CD4-positive, alpha-beta T cell treated with Interleukin-2 at 100 ng/mL for 4 hours (primary cell): Measurements from ENCODE around the gene EPS15.
"Not testable (repeated sequence)": the region's sequence is repeated elsewhere in the genome, so short reads cannot be mapped to it uniquely, and the experiment has no call there.

Source experiments
- DNase-seq: peaks from one replicate; pipeline ENCODE4 v3.0.0-alpha.2; 2020; ENCODE audit warnings: low spot score

The EPS15 gene

DNA sequence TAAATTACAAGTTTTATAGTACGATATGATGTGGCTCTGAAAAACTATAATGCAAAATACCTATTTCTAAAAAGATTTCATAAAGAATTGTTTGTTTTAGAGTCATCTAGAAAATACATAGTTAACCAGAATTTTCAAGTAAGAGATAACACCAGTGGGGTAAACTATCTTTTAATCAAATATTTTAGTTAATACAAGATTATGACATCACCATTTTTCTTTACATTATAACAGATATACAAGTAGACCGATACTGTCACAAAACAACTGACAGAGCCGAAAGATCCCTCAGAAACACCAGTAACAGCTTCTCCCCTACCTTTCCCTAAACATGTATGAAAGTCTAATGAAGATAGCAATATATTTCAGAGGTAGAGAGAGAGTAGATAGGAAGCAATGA lies 54.2 kb downstream of the EPS15 start:
- no peak for DNase-seq

DNA sequence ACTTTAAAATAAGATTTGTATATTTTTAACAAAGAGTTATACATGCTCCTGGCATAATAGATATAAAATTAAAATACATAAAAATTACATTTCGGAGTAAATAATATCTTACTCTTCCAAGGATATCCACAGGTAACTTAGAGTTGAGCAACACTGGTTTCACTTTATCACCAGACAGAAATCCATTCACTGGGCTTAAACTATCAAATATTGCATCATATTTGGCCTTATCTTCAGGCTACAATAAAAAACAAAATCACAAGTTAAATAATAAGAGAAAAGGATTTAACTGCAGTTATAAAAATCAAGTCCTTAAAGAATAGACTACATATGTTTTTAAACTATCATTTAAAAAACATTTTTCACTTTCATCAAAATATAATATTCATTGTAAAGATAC lies 55.5 kb downstream of the EPS15 start:
- DNase-seq: no peak

DNA sequence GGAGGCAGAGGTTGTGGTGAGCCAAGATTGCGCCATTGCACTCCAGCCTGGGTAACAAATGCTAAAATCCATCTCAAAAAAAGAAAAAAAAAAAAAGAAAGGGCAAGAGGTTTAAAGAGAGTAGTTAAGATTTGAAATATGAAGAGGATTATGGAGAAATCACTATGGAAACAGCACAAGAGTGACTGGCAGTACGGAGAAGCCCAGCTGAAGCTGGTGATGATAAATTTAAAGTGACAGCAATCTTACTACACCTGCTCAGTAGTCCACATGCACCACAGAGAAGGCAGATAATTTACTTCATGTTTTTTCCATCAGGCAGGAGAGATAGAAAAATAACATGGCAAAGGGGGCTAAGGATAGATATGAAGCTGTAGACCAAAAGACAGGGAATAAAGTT lies 56.8 kb downstream of the EPS15 start:
- DNase-seq: not testable (repeated sequence)

DNA sequence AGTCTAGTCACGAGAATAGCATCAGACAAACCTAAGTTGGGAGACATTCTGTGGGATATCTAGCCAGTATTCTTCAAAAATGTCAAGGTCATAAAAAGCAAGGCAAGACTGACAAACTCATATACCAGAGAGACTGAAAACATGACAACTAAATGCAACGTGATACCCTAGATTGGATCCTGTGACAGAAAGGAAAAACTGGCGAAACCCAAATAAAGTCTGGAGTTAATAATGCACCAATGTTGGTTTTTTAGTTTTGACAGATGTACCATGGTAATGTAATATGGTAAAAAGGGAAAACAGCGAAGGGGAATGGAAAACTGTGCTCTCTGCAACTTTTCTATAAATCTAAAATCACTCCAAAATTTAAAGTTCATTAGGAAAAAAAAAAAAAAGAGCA lies 64.5 kb downstream of the EPS15 start:
- DNase-seq: no peak

DNA sequence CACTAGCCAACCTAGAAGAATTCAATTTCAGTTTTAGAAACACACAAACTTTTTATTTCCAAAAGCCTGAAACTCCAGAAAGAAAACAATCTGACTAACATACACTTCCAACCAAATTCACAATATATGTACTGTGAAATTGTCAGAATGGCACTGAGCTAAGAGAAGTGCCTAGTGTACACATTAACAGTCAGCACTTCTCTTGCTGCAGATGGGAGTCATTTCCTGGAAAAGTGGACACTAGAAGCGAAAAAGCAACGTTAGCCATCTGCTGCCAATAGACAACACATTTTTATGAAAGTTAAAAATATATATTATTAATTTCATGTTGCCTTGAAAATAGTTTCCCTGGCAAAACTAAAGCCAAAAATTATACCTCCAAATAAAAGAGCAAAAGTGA lies 66.1 kb downstream of the EPS15 start:
- no peak for DNase-seq

DNA sequence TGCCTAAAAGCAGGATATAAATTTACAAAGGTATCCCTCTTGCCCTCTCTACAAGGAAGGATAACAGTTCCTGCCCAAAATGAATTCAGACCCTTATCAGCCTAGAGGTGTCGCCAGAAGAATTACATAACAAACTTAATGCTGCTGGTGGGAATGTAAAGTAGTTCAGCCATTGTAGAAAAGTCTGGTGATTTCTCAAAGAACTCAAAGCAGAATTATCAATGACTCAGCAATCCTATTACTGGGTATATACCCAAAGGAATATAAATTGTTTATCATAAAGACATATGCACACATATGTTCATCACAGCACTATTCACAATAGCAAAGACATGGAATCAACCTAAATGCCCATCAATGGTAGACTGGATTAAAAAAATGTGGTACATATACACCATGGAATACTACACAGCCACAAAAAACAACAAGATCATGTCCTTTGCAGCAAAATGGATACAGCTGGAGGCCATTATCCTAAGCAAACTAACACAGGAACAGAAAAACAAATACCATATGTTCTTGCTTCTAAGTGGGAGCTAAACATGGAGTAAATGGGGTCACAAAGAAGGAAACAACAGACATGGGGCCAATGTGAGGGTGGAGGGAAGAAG lies 70.1 kb downstream of the EPS15 start:
- not testable (repeated sequence) for DNase-seq

DNA sequence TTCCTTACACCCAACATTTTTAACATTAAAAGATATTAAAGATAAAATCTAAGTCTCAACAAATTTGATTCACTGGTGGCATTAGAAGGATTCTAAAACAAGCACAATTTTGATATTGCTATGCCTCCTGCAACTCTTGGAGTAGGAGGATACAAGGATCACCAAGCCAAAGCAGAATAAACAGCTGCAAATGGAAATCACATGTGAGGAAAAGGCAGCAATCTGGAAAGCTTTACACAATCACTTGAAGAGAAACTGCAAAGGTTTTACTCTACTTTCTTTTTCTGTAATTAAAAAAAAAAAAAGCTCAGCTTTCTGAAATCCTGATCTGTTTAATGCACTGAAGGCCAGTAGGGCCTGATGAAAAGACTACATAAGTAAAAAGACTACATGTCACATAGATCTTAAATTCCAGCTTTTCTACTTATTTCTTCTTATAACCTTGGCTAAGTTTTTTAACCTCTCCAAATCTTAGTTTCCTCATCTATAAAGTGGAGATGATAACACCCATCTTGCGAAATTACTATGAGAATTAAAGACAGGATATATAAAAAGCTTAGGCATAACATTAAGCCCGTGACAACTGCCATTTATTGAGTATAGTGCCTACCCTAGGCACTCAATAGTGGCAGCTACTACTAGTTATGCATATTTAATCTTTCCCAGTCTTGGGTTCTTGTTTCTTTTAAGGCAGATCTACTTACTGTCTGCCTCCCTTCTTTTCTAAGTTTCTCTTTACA lies 73.5 kb downstream of the EPS15 start:
- no peak for DNase-seq

DNA sequence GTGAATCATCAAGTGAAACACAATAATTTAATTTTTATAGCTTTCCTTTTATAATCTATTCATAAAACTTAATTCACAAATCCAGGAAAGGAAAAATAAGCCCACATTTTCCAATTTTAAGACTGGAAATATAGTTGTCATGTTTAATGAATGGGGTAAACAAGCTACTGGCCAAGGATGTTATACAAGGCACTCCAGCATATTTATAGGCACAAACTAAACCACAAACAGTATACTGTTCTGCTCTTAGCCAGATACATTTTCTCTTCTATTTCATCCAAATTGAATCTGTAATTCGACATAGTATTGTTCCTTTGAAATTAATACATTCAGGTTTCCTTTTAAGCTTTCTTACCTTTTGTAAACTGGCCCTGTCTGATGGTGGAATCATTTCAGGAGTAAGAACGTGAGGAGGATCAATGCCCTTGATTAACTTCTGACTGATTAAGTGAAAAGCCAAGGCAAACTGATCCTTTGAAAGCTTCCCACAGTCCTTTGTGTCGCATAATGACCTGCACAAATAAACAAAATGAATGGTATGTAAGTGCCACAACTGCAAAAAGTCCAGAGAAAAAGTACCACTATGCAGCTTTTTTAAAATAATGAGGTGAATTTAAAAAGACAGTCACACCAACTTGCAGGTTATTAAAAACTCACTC lies 74.4 kb downstream of the EPS15 start:
- DNase-seq: no peak

DNA sequence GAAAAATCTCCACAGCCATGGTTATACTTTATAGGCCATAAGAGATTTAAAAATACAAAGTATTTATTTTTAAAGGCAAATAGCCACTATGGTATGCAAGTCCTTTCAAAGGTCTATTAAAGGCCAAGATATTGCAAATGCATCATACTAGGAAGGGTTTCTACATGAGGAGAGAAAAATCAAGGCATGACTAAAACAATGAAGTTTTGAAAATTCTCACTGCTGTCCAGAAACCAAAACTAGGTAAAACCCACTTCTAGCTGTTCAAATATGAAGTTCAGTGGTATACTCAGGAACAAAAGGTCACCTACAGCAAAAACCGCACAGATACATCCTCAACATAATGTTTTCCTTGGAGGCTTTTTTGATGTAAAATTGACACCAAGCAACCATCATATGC lies 75.0 kb downstream of the EPS15 start:
- no peak for DNase-seq

DNA sequence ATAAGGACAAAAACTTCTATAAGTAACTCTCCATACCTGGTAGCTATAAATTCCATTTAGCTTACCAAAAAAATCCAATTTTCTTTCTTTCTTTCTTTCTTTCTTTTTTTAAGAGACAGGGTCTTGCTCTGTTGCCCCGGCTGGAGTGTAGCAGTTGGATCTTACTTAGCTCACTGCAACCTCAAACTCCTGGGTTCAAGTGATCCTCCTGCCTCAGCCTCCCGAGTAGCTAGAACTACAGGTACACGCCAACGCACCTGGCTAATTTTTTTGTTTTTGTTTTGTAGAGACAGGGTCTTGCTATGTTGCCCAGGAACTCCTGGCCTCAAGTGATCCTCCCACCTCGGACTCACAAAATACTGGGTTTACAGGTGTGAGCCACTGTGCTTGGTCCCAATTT lies 75.5 kb downstream of the EPS15 start:
- no peak for DNase-seq

DNA sequence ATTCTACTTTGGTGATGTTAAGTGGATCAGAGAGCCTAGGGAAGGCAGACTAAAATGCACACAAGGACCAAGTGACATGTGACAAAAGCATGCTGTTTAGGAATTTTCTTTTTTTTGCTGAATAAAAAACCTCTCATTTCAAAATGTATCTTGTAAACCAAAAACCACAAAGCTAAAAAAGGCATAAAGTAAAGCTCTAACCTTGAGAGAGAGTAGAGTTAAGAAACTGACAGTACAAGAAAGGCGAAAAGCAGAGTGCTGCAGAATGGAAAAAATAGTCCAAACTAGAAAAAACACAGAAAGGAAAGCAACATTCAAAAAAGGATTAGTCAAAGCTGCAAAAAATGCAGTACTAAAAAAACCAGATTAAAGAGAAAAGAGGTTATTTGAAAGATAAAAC lies 76.5 kb downstream of the EPS15 start:
- no peak for DNase-seq

DNA sequence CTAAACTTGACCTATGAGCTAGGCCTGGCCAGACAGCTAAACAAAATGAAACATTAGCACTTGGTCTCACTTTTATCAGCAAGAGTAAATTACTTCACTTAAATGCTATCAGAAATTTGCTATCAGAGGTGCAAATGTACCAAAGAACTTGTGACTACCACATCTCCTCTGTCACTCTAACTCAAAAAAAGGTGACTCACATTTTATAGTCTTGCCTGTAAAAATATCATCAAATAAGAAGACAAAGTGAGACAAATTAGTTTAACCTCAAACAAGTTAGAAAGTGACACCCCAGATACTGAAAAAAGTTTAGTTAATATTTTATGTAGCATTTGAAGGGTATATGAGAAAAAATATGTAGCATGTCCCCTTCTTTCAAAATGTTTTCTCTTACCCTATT lies 76.9 kb downstream of the EPS15 start:
- DNase-seq: peak; percentile 23

DNA sequence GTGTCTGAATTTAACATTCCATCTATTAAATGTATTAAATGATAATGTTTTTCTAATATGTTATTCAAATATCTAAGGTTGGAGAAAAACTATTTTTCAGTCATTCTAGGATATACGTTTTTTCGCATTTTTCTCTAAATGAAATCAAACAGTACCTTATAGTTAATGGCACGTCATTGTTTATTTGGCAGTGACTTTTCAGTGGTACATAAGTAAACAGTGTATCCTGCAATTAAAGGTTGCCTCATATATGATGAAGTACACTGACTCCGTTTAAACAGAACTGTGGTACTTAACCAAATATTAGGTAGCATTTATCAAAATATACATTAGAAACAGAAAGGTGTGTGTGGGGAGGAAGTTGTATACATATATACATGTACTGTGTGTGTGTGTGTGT lies 79.2 kb downstream of the EPS15 start:
- DNase-seq: no peak

DNA sequence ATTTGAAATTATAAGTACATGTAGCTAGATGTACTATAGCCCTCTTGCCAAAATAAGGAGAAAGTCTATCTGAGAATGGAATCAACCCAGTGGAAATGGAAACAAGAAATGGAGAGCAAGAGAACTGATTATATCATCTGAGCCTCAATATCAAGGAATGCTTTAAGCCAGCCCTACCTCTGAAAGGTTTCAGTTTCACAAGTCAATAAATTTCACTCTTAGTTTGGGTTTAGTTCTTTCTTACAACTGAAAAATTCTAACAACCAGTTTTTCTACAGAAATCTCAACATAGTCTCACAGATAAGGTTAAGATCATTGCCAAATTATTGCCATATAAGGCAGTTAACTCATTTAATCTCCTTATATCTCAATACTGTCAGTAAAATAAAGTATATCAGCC lies 80.0 kb downstream of the EPS15 start:
- DNase-seq: no peak

DNA sequence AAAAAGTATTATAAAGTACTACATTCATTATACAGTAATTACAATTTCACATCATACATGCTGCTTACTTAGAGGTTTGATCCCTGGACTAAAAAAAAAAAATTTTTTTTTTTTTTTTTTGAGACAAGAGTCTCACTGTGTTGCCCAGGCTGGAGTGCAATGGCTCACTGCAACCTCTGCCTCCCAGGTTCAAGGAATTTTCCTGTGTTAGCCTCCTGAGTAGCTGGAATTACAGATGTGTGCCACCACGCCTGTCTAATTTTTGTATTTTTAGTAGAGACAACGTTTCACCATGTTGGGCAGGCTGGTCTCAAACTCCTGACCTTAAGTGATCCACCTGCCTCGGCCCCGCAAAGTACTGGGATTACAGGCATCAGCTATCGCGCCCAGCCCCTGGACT lies 81.7 kb downstream of the EPS15 start:
- DNase-seq: not testable (repeated sequence)

DNA sequence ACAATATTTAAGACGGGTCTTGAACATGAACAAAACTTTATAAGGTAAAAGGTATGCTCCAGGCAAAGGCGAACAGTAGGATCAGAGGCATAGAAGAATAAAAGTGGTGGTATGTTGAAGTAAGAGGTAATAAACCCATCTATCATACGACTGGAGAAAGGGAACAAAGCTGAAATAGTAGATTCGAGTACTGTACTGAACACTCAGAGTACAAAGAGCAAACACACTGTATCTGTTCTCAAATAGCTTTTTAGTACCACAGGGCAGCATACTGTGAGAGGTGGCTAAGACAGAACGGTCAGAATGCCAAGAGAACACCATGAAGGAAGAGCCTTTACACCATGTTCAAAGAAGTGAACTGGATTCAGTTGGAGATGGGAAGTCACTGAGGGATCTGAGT lies 83.2 kb downstream of the EPS15 start:
- no peak for DNase-seq

DNA sequence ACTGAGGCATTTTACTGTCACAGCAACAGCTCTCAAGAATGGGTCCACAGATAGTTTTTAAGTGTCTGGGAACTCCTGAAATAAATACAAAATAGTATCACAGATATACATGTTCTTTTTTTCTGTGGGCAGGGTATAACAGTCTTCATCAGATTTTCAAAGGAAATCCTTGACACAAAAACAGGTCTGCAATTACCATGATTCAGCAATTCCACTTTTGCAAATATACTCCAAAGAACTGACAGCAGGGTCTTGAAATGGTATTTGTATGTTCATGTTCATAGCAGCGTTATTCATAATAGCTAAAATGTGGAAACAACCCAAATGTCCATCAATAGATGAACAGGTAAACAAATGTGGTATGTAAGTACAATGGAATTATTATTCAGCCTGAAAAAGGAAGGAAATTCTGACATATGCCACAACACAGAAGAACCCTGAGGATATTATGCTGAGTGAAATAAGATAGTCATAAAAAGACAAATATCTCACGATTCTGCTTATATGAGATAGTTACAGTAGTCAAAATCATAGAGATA lies 85.0 kb downstream of the EPS15 start:
- DNase-seq: no peak

DNA sequence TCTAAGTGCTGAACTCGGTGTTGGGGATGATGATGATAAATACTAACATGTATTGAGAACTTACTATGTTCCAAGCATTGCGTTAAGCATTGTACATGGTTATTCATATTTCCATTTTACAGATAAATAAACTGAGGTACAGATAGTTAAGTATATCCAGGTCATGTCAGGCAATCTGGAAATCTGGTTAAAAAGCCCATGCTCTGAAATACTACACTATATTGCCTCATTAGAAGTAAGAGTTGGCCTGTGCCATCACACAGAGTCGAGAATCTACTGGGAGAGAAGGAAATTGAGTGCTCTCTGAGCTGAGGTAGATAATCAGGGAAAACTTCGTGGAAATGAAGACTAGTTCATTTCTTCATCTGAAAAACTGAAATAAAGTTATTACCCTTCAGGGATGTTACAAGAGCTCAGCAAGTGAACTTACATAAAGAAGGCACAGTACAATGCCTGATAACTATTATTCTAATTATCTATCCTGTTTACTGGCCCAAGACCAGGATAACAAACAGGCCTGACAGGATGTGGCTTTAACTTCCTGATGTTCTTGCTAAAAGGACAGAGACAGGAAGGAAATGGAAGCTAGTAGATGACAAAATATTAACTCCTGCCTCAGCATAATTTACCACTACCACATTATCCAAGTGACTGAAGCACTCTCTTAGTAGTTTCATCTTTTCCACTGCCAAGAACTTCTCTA lies 85.6 kb downstream of the EPS15 start:
- peak; percentile 21 for DNase-seq

DNA sequence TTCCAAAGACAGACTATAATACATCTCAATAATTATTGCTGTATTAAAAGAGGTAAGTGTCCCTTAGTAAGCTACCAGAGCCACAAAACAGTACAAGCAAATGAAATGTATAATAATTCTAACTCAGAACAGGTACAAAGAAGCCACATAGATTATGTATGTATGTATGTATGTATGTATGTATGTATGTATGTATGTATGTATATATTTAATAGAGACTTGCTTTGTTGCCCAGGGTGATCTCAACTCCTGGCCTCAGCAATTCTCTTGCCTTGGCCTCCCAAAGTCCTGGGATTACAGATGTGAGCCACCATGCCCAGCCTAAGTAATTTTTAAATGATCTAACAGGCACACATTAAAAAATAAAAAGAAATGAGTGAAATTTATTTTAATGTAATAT lies 86.9 kb downstream of the EPS15 start:
- no peak for DNase-seq

DNA sequence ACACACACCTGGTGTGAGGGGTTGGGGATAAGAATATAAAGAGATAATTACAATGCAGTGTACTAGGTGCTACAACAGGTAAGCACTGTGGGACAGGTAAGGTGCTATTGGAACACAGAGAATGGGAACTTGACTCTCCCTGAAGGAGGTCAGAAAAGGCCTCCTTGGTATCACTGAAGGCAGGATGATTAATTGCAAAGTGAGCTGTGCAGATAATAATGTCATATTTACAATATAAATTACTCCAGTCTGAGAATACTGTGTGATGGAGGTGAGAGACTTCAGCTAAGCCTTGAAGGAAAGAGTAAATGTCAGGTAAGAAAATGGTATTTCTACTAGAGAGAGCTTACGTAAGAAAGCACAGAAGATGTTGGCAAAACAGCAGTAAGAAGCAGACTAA lies 91.6 kb downstream of the EPS15 start:
- no peak for DNase-seq

DNA sequence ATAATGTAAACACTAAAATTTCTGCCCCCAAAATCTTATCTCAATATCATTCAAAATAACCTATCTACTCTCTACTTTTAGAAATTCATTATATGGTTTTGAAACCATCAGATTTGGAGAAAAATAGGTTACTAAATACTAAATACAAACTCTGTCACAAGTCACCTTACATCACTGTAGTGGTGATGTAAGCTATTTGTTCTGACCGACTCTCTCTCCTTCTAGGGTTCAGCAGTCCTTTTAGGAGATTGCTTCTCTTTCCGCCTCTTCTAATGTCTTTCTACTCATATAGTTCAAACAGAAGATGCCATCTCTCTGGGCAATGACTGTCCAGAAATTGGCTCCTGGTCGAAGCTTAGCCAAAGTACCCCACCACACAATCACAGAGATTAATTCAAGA lies 93.1 kb downstream of the EPS15 start:
- DNase-seq: no peak

DNA sequence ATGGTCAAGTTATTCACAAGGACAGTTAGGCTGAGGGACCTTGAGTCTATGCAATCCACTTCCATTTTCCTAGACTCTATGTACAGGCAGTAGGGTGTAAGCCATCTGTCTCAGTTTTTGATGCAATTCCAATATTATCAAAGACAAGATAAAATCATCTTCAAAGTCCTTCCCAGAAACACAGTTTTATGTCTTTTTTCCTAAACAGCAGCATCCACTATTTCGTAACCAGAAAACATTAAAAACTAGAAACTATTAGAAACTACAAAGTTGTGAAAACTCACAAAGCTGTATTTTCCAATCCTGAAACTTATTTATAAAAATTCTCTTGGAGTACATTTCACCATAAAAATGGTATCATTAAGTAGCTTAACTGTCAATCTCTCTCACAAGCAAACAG lies 93.8 kb downstream of the EPS15 start:
- no peak for DNase-seq
